Gastrocnemius medialis (tissue), 4 donors: ENCODE results near the gene ACO1.

Source experiments
- POLR2A ChIP-seq, 2 donors: fragments of 450-650 bp; IDR thresholded peaks; one replicate each; pipeline ENCODE4 v1.6.1; 2017; ENCODE audit warnings: antibody characterized with exemption in 2 of 2, mild to moderate bottlenecking in 2 of 2, moderate library complexity in 2 of 2
- TF ChIP-seq, protein P1 (sequence below), 5 experiments: fragments of 450-650 bp in 3 of 5; fragments of 200-600 bp in 2 of 5; sonication (generic) in 2 of 5; IDR thresholded peaks in 4 of 5; conservative IDR thresholded peaks in 1 of 5; 1 replicate in 4 of 5; 2 replicates in 1 of 5; pipeline ENCODE4 v1.5.1; 2016 to 2019; ENCODE audit warnings: antibody characterized with exemption in 5 of 5, mild to moderate bottlenecking in 3 of 5, moderate library complexity in 3 of 5

DNA sequence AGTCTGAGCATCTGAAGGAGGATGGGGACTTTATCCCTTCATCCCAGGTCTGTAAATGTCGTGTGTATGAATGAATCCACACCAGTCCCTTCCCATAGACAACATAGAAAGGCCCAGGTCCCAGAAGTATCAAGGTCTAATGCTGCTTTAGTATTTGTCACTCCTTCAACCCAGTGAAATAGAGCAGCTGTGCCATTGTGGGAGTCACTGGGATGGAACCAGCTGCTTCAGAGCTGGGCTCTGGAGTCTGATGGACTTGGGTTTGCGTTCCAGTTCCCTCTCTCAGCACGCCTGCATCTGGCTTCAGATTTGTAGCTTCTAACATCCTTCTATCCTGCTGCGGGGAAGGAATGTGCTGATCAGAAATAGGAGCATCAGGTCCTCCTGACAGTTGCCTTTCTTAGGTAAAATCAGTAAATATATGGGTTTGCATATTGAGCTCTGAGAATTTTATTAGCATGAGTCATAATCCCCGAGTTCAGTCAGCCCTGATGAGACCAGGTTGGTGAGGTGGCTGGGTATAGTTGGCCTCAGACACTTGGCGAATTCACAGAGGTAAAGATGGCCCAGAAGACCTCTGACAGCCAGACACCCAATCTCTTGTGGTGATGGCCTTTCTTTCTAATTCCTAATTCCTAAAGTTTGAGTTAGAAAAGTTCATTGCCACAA lies 10.1 kb downstream of the ACO1 start:
- TF ChIP-seq, protein P1, sequence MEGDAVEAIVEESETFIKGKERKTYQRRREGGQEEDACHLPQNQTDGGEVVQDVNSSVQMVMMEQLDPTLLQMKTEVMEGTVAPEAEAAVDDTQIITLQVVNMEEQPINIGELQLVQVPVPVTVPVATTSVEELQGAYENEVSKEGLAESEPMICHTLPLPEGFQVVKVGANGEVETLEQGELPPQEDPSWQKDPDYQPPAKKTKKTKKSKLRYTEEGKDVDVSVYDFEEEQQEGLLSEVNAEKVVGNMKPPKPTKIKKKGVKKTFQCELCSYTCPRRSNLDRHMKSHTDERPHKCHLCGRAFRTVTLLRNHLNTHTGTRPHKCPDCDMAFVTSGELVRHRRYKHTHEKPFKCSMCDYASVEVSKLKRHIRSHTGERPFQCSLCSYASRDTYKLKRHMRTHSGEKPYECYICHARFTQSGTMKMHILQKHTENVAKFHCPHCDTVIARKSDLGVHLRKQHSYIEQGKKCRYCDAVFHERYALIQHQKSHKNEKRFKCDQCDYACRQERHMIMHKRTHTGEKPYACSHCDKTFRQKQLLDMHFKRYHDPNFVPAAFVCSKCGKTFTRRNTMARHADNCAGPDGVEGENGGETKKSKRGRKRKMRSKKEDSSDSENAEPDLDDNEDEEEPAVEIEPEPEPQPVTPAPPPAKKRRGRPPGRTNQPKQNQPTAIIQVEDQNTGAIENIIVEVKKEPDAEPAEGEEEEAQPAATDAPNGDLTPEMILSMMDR (IDR thresholded peaks at IDR 0.05 in 4 of 5, conservative IDR thresholded peaks at IDR 0.05 in 1 of 5): no peak
- TF ChIP-seq POLR2A (IDR thresholded peaks at IDR 0.05): no peak
